ENCODE results near the gene PPP1R7. TPM values are rescaled to one million over a fixed set of nuclear protein-coding genes. Genes with fewer than 3 reads are reported as not detected.

The PPP1R7 gene
- total RNA-seq, 1 donor from 2014 or later: 51.1 TPM

DNA sequence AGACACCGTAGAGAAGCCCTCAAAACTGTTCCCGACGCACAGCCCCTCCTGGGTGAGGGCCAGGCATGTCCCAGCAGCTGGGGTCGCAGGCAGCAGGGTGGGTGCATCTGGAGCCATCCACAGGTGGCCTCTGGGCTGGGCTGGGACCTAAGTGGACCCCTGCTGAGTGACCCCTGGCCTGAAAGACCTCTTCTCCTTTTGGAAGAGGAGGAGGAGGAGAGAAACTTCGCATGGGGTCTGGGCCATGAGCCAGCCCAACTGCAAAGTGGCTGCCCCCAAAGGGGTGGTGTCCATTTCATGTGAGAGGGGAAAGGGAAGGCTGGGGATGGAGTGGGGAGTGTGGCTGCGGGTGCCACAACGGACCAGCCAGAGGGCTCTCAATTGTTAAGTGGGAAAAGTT lies 63.3 kb downstream of the PPP1R7 start:
- DNase-seq (ENCODE audit: extremely low spot score in 2 of 2): no peak
- peaks cover 3% of the 10 kb centered on the region for H3K4me1 ChIP-seq
- H3K36me3 ChIP-seq: no peaks in the 10 kb centered on the region
- no peaks in the 10 kb centered on the region for H3K27me3 ChIP-seq
- TF ChIP-seq POLR2AphosphoS5 (IDR thresholded peaks at IDR 0.05; ENCODE audit: insufficient read depth in 1 of 2, low read depth in 1 of 2) (no peak), POLR2A (IDR thresholded peaks at IDR 0.05) (no peak)
- TF ChIP-seq, protein P1, sequence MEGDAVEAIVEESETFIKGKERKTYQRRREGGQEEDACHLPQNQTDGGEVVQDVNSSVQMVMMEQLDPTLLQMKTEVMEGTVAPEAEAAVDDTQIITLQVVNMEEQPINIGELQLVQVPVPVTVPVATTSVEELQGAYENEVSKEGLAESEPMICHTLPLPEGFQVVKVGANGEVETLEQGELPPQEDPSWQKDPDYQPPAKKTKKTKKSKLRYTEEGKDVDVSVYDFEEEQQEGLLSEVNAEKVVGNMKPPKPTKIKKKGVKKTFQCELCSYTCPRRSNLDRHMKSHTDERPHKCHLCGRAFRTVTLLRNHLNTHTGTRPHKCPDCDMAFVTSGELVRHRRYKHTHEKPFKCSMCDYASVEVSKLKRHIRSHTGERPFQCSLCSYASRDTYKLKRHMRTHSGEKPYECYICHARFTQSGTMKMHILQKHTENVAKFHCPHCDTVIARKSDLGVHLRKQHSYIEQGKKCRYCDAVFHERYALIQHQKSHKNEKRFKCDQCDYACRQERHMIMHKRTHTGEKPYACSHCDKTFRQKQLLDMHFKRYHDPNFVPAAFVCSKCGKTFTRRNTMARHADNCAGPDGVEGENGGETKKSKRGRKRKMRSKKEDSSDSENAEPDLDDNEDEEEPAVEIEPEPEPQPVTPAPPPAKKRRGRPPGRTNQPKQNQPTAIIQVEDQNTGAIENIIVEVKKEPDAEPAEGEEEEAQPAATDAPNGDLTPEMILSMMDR (IDR thresholded peaks at IDR 0.05): no peak
- intact Hi-C loops (cut with DNase I): loop anchor here (10.0 kb wide), 1 partner anchor 109 kb away; the partner anchor contains the start of gene MTERF4
- no peaks in the 10 kb centered on the region for H3K9me3 ChIP-seq
- no peak overlapping the region for H3K27ac ChIP-seq
- no peak overlapping the region for H3K4me3 ChIP-seq

DNA sequence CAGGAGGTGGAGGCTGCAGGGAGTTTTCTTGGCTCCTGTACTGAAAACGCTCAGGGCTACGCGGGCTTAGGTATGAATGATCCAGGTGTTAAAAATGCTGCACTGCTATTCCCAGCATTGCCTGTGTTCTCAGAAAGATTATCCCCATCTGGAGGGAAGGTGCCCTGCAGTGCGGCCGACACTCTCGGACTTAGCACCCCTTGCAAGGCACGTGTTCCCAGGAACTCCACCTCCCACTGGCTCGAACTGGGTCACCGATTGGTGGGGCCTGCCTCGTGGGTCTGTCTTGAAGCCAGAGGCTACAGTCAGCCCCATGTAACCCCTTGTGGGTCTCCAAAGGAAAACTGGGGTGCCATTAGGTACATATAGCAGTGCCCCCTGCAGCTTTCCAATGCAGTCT lies 63.9 kb downstream of the PPP1R7 start:
- intact Hi-C loops (cut with DNase I): loop anchor here (10.0 kb wide), 1 partner anchor 109 kb away; the partner anchor contains the start of gene MTERF4
- no peaks in the 10 kb centered on the region for H3K9me3 ChIP-seq
- DNase-seq (ENCODE audit: extremely low spot score in 2 of 2): no peak
- H3K27ac ChIP-seq: no peak overlapping the region
- no peaks in the 10 kb centered on the region for H3K36me3 ChIP-seq
- no peaks in the 10 kb centered on the region for H3K27me3 ChIP-seq
- TF ChIP-seq, protein P1 (IDR thresholded peaks at IDR 0.05): no peak
- TF ChIP-seq POLR2AphosphoS5 (IDR thresholded peaks at IDR 0.05; ENCODE audit: insufficient read depth in 1 of 2, low read depth in 1 of 2): no peak
- TF ChIP-seq POLR2A (IDR thresholded peaks at IDR 0.05): no peak
- peaks cover 10% of the 10 kb centered on the region for H3K4me1 ChIP-seq
- no peak overlapping the region for H3K4me3 ChIP-seq

- H3K27ac ChIP-seq: no peak overlapping the region
- peaks cover 11% of the 10 kb centered on the region for H3K4me1 ChIP-seq
- TF ChIP-seq POLR2AphosphoS5 (IDR thresholded peaks at IDR 0.05; ENCODE audit: insufficient read depth in 1 of 2, low read depth in 1 of 2): no peak
- TF ChIP-seq, protein P1 (IDR thresholded peaks at IDR 0.05): no peak
- TF ChIP-seq POLR2A (IDR thresholded peaks at IDR 0.05): no peak
- H3K27me3 ChIP-seq: no peaks in the 10 kb centered on the region
- no peaks in the 10 kb centered on the region for H3K36me3 ChIP-seq
- DNase-seq (ENCODE audit: extremely low spot score in 2 of 2): no peak
- intact Hi-C loops (cut with DNase I): loop anchor here (10.0 kb wide), 1 partner anchor 110 kb away; the partner anchor contains the start of gene MTERF4
- no peak overlapping the region for H3K4me3 ChIP-seq
- H3K9me3 ChIP-seq: no peaks in the 10 kb centered on the region
These were observed 64.5 kb downstream of the PPP1R7 start for GRCh38 chr2:241214766-241215165.

DNA sequence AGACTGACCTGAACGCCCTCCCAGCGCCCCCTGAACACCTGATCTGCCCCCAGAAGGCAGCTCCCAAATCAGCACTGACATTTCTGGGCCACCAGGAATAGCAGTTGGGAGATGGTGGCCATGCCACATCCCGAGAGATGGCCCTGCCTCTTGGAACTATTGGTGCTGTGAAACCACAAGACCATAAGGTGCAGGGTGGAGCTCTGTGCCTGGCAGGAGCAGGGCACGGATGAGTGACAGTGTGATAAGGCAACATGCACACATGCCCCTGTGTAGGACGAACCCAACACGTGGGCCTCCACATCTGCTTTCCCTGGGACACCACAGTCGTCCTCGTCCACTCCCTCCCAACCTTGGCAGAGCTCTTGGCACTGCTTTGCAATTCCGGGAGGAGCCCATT lies 65.2 kb downstream of the PPP1R7 start:
- Histone ChIP-seq H3K36me3 (no peaks in the 10 kb centered on the region), H3K27me3 (no peaks in the 10 kb centered on the region), H3K4me1 (peaks cover 11% of the 10 kb centered on the region), H3K4me3 (no peak overlapping the region), H3K9me3 (no peaks in the 10 kb centered on the region), H3K27ac (no peak overlapping the region)
- no peak for DNase-seq (ENCODE audit: extremely low spot score in 2 of 2)
- intact Hi-C loops (cut with DNase I): loop anchor here (10.0 kb wide), 1 partner anchor 111 kb away; the partner anchor contains the start of gene MTERF4
- TF ChIP-seq, protein P1 (IDR thresholded peaks at IDR 0.05): no peak
- TF ChIP-seq POLR2AphosphoS5 (IDR thresholded peaks at IDR 0.05; ENCODE audit: insufficient read depth in 1 of 2, low read depth in 1 of 2): no peak
- no peak for TF ChIP-seq POLR2A (IDR thresholded peaks at IDR 0.05)

- H3K4me1 ChIP-seq: peaks cover 11% of the 10 kb centered on the region
- H3K27me3 ChIP-seq: no peaks in the 10 kb centered on the region
- H3K27ac ChIP-seq: no peak overlapping the region
- H3K9me3 ChIP-seq: no peaks in the 10 kb centered on the region
- H3K4me3 ChIP-seq: no peak overlapping the region
- intact Hi-C loops (cut with DNase I): loop anchor here (10.0 kb wide), 1 partner anchor 111 kb away; the partner anchor contains the start of gene MTERF4
- no peaks in the 10 kb centered on the region for H3K36me3 ChIP-seq
- no peak for TF ChIP-seq POLR2A (IDR thresholded peaks at IDR 0.05)
- DNase-seq (ENCODE audit: extremely low spot score in 2 of 2): no peak
These were observed 66.0 kb downstream of the PPP1R7 start for GRCh38 chr2:241216211-241216761.

Data from vagina (tissue), 2 donors.